Lower leg skin (tissue), 3 donors: ENCODE results near the gene TBC1D12.

Experiments used
- POLR2A ChIP-seq, 2 donors: fragments of 450-650 bp; IDR thresholded peaks; one replicate each; pipeline ENCODE4 v1.6.1; 2016 to 2017; ENCODE audit warnings: antibody characterized with exemption in 2 of 2, mild to moderate bottlenecking in 1 of 2, moderate library complexity in 1 of 2
- TF ChIP-seq, protein P1 (sequence below), 3 donors: fragments of 450-650 bp; IDR thresholded peaks; one replicate each; pipeline ENCODE4 v1.5.1; 2016; ENCODE audit warnings: antibody characterized with exemption in 3 of 3, mild to moderate bottlenecking in 3 of 3, moderate library complexity in 2 of 3

DNA sequence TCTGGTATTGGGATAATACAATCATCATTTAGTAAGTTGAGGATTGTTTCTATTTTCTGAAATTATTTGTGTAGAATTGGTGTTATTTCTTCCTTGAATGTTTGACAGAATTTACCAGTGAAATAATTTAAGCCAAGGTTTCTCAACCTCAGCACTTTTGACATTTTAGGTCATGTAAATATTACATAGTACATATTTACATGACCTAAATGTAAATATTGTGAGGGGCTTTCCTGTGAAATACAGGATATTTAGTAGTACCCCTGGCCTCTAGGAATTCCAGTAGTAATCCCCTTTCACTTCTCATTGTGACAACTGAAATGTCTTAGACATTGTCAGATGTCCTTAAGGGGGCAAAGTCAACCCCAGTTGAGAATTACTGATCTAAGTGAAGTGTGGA is 59.8 kb downstream of the TBC1D12 start:
- TF ChIP-seq, protein P1, sequence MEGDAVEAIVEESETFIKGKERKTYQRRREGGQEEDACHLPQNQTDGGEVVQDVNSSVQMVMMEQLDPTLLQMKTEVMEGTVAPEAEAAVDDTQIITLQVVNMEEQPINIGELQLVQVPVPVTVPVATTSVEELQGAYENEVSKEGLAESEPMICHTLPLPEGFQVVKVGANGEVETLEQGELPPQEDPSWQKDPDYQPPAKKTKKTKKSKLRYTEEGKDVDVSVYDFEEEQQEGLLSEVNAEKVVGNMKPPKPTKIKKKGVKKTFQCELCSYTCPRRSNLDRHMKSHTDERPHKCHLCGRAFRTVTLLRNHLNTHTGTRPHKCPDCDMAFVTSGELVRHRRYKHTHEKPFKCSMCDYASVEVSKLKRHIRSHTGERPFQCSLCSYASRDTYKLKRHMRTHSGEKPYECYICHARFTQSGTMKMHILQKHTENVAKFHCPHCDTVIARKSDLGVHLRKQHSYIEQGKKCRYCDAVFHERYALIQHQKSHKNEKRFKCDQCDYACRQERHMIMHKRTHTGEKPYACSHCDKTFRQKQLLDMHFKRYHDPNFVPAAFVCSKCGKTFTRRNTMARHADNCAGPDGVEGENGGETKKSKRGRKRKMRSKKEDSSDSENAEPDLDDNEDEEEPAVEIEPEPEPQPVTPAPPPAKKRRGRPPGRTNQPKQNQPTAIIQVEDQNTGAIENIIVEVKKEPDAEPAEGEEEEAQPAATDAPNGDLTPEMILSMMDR (IDR thresholded peaks at IDR 0.05) = no peak
- TF ChIP-seq POLR2A (IDR thresholded peaks at IDR 0.05) = no peak
